Calu3 (cell line): ENCODE measurements around the gene SLC22A12. TPM values are rescaled to one million over a fixed set of nuclear protein-coding genes. Genes with fewer than 3 reads are reported as not detected.
"Not testable (repeated sequence)": the region's sequence is repeated elsewhere in the genome, so short reads cannot be mapped to it uniquely, and the experiment has no call there.

ENCODE experiments used
- BruUV-seq: library from RNA; stranded (reverse); fragments of 400-500 nt; replicated peaks from 2 replicates; lab custom pipeline; 2021; lab: Mats Ljungman, UMichigan
- CTCF ChIA-PET: fragments of 300-600 bp; sonication (Branson Sonifier 250); formaldehyde crosslinking; loops from one replicate; lab custom pipeline; 2022; ENCODE audit warnings: antibody characterized with exemption; lab: Charles Lee
- DNase-seq: peaks from one replicate; pipeline ENCODE4 v3.0.0; 2022
- H3K27ac Mint-ChIP-seq: one replicate; pipeline ENCODE4 v1.8.0; 2022; ENCODE audit warnings: mixed read lengths; ENCODE audit not compliant: unreplicated experiment
- H3K27me3 Mint-ChIP-seq: one replicate; pipeline ENCODE4 v1.8.0; 2022; ENCODE audit warnings: mixed read lengths; ENCODE audit not compliant: unreplicated experiment
- H3K36me3 Mint-ChIP-seq: one replicate; pipeline ENCODE4 v1.8.0; 2022; ENCODE audit warnings: mild to moderate bottlenecking, moderate library complexity, mixed read lengths; ENCODE audit not compliant: insufficient read depth, unreplicated experiment
- H3K4me1 Mint-ChIP-seq: one replicate; pipeline ENCODE4 v1.8.0; 2022; ENCODE audit warnings: mild to moderate bottlenecking, low read depth, mixed read lengths; ENCODE audit not compliant: unreplicated experiment
- H3K4me3 Mint-ChIP-seq: one replicate; pipeline ENCODE4 v1.8.0; 2022; ENCODE audit warnings: mild to moderate bottlenecking, low read depth, moderate library complexity, mixed read lengths; ENCODE audit not compliant: unreplicated experiment
- H3K9me3 Mint-ChIP-seq: one replicate; pipeline ENCODE4 v1.8.0; 2022; ENCODE audit warnings: low read depth, mixed read lengths; ENCODE audit not compliant: unreplicated experiment
- intact Hi-C: fragments of 100-400 bp; cut with micrococcal nuclease; formaldehyde crosslinking; loops from one replicate; pipeline ENCODE4 v1.10.0; 2022; ENCODE audit not compliant: unreplicated experiment
- total RNA-seq: library from RNA; stranded (reverse); gene quantifications from 2 replicates; pipeline ENCODE4 v1.2.3, GENCODE V29; 2022
- TF ChIP-seq, protein P1 (sequence below): fragments of 200-600 bp; IDR thresholded peaks from one replicate; pipeline ENCODE4 v1.8.0; 2022; ENCODE audit warnings: antibody characterized with exemption; ENCODE audit not compliant: unreplicated experiment

The SLC22A12 gene
- total RNA-seq, 1 experiment from 2014 or later, result not detected

DNA sequence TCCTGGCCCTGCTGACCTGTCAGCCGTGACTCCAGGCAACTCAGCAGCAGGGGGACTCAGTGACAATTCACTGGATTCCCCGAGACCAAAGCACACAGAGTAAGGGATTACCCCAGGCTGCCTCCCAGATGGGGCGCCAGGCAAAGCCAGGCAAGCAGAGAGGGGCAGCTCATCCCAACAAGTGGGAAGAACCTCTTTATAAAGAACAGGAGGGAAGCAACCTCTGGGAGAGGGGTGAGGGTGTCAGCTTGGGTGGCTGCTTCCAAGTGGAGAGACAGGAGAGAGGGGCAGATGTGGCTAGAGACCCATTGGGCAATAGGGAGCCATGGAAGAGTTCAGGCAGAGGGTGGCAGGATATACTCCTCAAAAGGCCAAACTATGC lies 1.2 kb downstream of the SLC22A12 start:
- no peak overlapping the region for H3K4me3 Mint-ChIP-seq
- peaks cover 14% of the 10 kb centered on the region for H3K9me3 Mint-ChIP-seq
- no TSS peak for BruUV-seq
- H3K36me3 Mint-ChIP-seq, result no peaks in the 10 kb centered on the region
- TF ChIP-seq, protein P1, sequence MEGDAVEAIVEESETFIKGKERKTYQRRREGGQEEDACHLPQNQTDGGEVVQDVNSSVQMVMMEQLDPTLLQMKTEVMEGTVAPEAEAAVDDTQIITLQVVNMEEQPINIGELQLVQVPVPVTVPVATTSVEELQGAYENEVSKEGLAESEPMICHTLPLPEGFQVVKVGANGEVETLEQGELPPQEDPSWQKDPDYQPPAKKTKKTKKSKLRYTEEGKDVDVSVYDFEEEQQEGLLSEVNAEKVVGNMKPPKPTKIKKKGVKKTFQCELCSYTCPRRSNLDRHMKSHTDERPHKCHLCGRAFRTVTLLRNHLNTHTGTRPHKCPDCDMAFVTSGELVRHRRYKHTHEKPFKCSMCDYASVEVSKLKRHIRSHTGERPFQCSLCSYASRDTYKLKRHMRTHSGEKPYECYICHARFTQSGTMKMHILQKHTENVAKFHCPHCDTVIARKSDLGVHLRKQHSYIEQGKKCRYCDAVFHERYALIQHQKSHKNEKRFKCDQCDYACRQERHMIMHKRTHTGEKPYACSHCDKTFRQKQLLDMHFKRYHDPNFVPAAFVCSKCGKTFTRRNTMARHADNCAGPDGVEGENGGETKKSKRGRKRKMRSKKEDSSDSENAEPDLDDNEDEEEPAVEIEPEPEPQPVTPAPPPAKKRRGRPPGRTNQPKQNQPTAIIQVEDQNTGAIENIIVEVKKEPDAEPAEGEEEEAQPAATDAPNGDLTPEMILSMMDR, result no peak
- H3K4me1 Mint-ChIP-seq, result no peaks in the 10 kb centered on the region
- CTCF ChIA-PET, result interaction anchor here (1.2 kb wide), 1 partner anchor 99 kb away, joined by 3 read pairs; no protein-coding TSS in a partner anchor
- H3K27ac Mint-ChIP-seq, result no peak overlapping the region
- intact Hi-C loops, result no loop called here
- no peak for DNase-seq
- peaks cover 28% of the 10 kb centered on the region for H3K27me3 Mint-ChIP-seq

DNA sequence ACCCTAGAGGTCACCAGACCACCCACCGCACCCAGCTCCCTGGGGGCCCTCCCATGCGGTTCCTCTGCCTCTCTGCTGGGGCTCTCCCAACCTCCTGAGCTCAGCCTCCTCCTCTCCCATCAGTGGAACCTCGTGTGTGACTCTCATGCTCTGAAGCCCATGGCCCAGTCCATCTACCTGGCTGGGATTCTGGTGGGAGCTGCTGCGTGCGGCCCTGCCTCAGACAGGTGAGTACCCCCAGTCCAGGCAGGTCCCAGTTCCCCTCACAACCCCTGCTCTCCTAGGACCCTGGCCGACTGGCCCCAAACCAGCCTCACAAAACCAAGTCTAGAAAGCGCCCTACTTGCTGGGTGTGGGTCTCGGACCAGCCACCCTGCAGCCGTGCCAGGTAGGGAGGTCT lies 1.6 kb downstream of the SLC22A12 start:
- no peaks in the 10 kb centered on the region for H3K4me1 Mint-ChIP-seq
- H3K27ac Mint-ChIP-seq, result no peak overlapping the region
- intact Hi-C loops, result no loop called here
- H3K27me3 Mint-ChIP-seq, result peaks cover 24% of the 10 kb centered on the region
- DNase-seq, result no peak
- no TSS peak for BruUV-seq
- TF ChIP-seq, protein P1, result no peak
- H3K9me3 Mint-ChIP-seq, result peaks cover 14% of the 10 kb centered on the region
- H3K36me3 Mint-ChIP-seq, result peaks cover 1% of the 10 kb centered on the region
- H3K4me3 Mint-ChIP-seq, result no peak overlapping the region
- CTCF ChIA-PET, result interaction anchor here (1.2 kb wide), 1 partner anchor 99 kb away, joined by 3 read pairs; no protein-coding TSS in a partner anchor

- peaks cover 6% of the 10 kb centered on the region for H3K9me3 Mint-ChIP-seq
- CTCF ChIA-PET, result interaction anchor here (1.2 kb wide), 1 partner anchor 98 kb away, joined by 3 read pairs; no protein-coding TSS in a partner anchor
- H3K36me3 Mint-ChIP-seq, result peaks cover 6% of the 10 kb centered on the region
- peaks cover 16% of the 10 kb centered on the region for H3K27me3 Mint-ChIP-seq
- no peak overlapping the region for H3K4me3 Mint-ChIP-seq
- TF ChIP-seq, protein P1, result no peak
- H3K4me1 Mint-ChIP-seq, result no peaks in the 10 kb centered on the region
- intact Hi-C loops, result no loop called here
- DNase-seq, result no peak
- H3K27ac Mint-ChIP-seq, result no peak overlapping the region
- BruUV-seq, result no TSS peak
Measured at GRCh38 chr11:64593156-64594105, 2.4 kb downstream of the SLC22A12 start.

DNA sequence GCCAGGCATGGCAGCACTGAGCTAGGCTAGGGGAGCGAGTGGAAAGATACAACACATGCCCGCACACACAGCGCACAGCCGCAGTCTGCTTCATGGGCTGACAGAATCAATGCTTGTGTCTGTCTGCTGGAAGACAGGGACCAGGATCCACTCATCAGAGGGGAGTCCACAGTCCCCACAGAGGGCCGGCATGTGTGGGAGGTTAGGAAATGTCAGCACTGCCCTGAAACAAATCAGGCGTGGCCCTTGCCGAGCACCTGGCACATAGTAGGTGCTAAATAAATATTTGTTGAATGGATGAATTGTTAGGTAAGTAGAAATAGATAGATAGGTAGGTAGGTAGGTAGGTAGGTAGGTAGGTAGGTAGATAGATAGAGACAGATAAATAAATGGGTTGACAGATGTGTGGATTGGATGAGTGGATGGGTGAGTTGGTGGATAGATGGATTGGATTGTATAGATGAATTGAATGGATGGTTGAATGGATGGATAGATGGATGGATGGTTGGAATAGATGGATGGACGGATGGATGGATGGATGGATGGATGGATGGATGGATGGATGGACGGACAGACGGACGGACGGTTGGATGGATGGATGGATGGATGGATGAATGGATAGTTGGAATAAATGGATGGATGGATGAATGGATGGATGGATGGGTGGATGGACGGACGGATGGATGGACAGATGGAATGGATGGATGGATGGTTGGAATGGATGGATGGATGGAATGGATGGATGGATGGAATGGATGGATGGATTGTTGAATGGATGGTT lies 3.3 kb downstream of the SLC22A12 start:
- Mint-ChIP-seq H3K9me3 (peaks cover 2% of the 10 kb centered on the region), H3K27me3 (peaks cover 9% of the 10 kb centered on the region), H3K4me3 (no peak overlapping the region), H3K36me3 (peaks cover 6% of the 10 kb centered on the region), H3K4me1 (no peaks in the 10 kb centered on the region), H3K27ac (no peak overlapping the region)
- intact Hi-C loops, result no loop called here
- TF ChIP-seq, protein P1, result no peak
- no peak for DNase-seq
- CTCF ChIA-PET, result no interaction called here
- no TSS peak for BruUV-seq

- H3K9me3 Mint-ChIP-seq, H3K4me1 Mint-ChIP-seq, DNase-seq, CTCF ChIA-PET, BruUV-seq, intact Hi-C loops, H3K27ac Mint-ChIP-seq, H3K36me3 Mint-ChIP-seq, H3K4me3 Mint-ChIP-seq: not testable (repeated sequence)
- peaks cover 14% of the 10 kb centered on the region for H3K27me3 Mint-ChIP-seq
Measured at GRCh38 chr11:64595922-64596321, 4.9 kb downstream of the SLC22A12 start.
